ENCODE data around the gene TMEM62.
A peak's percentile ranks its signal among the peaks of the same experiment; 100 is the strongest.

TMEM62 gene

DNA sequence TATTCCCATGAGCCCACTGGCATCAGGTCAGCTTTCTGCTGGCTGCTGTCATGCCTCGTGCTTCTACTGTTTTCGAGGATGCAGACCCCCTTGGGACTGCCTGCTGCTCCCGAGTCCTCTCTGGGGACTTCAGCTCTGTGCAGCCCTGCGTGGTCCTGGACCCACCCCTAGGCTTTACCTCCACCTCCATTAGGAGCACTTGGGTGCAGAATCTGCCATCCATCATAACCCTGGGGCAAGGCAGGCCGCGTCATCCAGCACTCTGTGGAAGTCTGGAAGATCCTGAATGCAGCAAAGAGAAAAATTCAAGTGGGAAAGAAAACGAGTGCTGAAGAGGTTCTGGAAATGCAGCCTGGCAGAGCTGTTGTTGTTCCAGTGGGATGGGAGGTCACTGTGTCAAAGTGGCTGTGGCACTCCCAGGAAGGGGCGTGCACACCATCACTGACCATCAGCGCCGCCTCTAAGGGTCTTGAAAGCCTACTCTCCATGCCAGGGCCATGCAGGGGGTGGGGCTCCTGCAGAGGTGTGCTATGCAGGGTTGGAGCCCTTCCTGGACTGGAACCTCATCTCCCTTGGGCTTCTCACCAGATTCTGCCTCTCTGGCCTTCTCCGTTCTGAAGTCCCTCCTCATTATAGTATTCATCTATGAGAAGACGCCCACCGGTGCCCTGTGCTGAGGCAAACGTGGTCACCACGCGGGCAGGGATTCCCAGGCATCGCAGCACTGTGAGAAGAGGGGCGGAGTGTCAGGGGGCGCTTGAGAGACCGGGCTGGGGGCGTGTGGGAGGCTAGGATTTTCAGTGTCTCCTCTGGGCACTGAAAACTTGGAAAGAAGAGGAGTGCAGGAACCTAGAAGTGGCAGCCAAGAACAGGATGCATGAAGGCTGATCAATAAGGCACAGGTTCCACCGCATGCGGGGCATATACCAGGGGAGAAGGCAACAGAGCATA lies 74.9 kb downstream of the TMEM62 start:
- Histone ChIP-seq H3K27me3 (ENCODE audit: insufficient read depth, low read length, poor library complexity) (no peaks in the 10 kb centered on the region), H2AK5ac (ENCODE audit: low read length) (no peak overlapping the region), H2BK15ac (replicated peaks; ENCODE audit: low read depth) (no peak overlapping the region), H3K4me3 (ENCODE audit: low read length) (no peak overlapping the region), H2BK5ac (ENCODE audit: low read length) (no peak overlapping the region), H4K5ac (ENCODE audit: low read length) (no peak overlapping the region), H3K4me2 (ENCODE audit: low read length) (no peak overlapping the region), H3K9ac (ENCODE audit: low read length) (no peak overlapping the region), H2BK120ac (ENCODE audit: low read depth, low read length) (no peak overlapping the region), H3K4ac (ENCODE audit: low read depth, low read length) (no peak overlapping the region), H3K23ac (ENCODE audit: low read length) (no peak overlapping the region), H3K18ac (ENCODE audit: low read length) (no peak overlapping the region), H3K56ac (ENCODE audit: low read length) (no peak overlapping the region), H3K4me1 (ENCODE audit: control insufficient read depth, low read depth, low read length) (no peaks in the 10 kb centered on the region), H3K79me2 (ENCODE audit: control insufficient read depth, insufficient read depth, low read length) (no peaks in the 10 kb centered on the region), H3K79me1 (ENCODE audit: low read length) (no peaks in the 10 kb centered on the region), H4K8ac (ENCODE audit: low read depth, low read length) (no peak overlapping the region), H3K27ac (ENCODE audit: low read depth, low read length) (no peak overlapping the region), H3K36me3 (ENCODE audit: control insufficient read depth, insufficient read depth, low read length) (no peaks in the 10 kb centered on the region)
- no peak for DNase-seq
- no CpG with 5 or more reads among the region's 23 CpGs for WGBS (ENCODE audit: extremely low coverage, insufficient coverage, low lambda C conversion rate)

DNA sequence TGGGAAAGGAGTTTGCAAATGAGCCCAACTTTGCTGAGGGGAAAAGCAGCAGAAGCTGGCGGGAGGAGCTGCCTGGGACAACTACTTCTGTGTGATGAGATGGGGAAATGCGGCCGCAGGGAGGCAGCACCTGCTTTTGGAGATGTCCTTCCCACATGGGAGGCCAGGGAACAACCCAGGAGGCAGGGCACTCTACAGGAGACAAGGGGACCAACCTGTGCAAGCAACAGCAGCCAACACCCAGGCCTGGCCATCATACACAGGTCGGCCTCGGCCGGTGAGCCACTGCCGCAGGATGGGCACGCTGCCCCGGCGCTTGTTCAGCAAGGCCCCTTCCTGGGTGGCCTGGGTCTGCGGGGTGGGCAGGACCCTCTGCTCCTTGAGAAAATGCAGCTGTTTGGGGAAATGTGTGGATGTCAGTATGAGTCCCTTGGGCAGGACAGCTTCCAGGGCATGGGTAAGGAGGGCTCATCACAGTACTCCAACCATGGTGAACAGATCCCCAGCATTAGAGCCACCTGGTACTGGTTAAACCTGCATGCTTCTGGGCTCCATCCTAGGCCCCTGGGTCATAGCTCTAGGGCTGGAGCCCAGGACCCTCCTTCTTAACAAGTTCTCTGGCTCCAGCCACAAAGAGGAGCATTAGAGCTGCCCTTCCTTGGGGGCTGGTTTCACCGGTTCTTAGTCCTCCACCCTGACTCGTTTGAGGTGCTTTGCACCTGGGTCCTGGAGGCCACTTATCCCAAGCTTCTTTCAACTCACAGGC lies 75.9 kb downstream of the TMEM62 start:
- Histone ChIP-seq H3K23ac (ENCODE audit: low read length) (no peak overlapping the region), H4K8ac (ENCODE audit: low read depth, low read length) (no peak overlapping the region), H3K27ac (ENCODE audit: low read depth, low read length) (no peak overlapping the region), H2AK5ac (ENCODE audit: low read length) (no peak overlapping the region), H2BK120ac (ENCODE audit: low read depth, low read length) (no peak overlapping the region), H2BK15ac (replicated peaks; ENCODE audit: low read depth) (no peak overlapping the region), H3K79me2 (ENCODE audit: control insufficient read depth, insufficient read depth, low read length) (no peaks in the 10 kb centered on the region), H3K4me3 (ENCODE audit: low read length) (no peak overlapping the region), H3K9ac (ENCODE audit: low read length) (no peak overlapping the region), H3K4me1 (ENCODE audit: control insufficient read depth, low read depth, low read length) (no peaks in the 10 kb centered on the region), H3K27me3 (ENCODE audit: insufficient read depth, low read length, poor library complexity) (no peaks in the 10 kb centered on the region), H3K18ac (ENCODE audit: low read length) (no peak overlapping the region), H2BK5ac (ENCODE audit: low read length) (no peak overlapping the region), H3K56ac (ENCODE audit: low read length) (no peak overlapping the region), H3K4ac (ENCODE audit: low read depth, low read length) (no peak overlapping the region), H3K36me3 (ENCODE audit: control insufficient read depth, insufficient read depth, low read length) (no peaks in the 10 kb centered on the region), H3K4me2 (ENCODE audit: low read length) (no peak overlapping the region), H4K5ac (ENCODE audit: low read length) (no peak overlapping the region), H3K79me1 (ENCODE audit: low read length) (no peaks in the 10 kb centered on the region)
- peak; percentile 71 for DNase-seq
- WGBS (ENCODE audit: extremely low coverage, insufficient coverage, low lambda C conversion rate) = no CpG with 5 or more reads among the region's 13 CpGs

DNA sequence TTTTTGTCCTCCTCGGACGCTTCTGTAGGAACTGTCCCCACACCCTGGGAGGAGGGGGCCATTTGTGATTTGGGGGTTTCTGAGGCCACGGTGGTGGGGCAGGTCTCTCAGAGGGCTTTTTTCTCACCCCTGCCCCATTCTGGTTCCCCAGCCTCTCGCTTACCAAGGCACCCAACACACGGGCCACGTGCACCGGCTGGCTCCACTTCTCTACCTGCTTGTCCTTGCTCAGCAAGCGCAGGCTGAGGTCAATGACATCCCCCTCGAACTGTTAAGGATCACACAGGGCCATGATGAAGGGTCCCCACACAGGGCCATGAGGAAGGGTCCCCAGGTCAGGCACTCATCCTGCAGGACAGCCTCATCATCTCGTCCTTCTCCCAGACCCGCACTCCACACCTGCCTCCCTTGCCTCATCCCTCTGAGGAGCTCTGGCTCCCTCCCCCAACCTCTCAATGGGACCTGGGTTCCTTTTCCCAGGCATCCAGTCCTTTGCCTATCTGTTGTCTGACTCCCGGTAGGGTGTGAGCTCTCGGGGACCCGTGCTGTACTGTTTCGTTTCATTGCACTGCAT lies 76.9 kb downstream of the TMEM62 start:
- no peaks in the 10 kb centered on the region for H3K4me1 ChIP-seq (ENCODE audit: control insufficient read depth, low read depth, low read length)
- H3K4me3 ChIP-seq (ENCODE audit: low read length) = no peak overlapping the region
- no peak overlapping the region for H2BK120ac ChIP-seq (ENCODE audit: low read depth, low read length)
- H3K36me3 ChIP-seq (ENCODE audit: control insufficient read depth, insufficient read depth, low read length) = no peaks in the 10 kb centered on the region
- H2AK5ac ChIP-seq (ENCODE audit: low read length) = no peak overlapping the region
- H3K56ac ChIP-seq (ENCODE audit: low read length) = no peak overlapping the region
- no peaks in the 10 kb centered on the region for H3K79me2 ChIP-seq (ENCODE audit: control insufficient read depth, insufficient read depth, low read length)
- DNase-seq = no peak
- no peak overlapping the region for H3K9ac ChIP-seq (ENCODE audit: low read length)
- H3K79me1 ChIP-seq (ENCODE audit: low read length) = no peaks in the 10 kb centered on the region
- no peak overlapping the region for H4K8ac ChIP-seq (ENCODE audit: low read depth, low read length)
- no peak overlapping the region for H3K27ac ChIP-seq (ENCODE audit: low read depth, low read length)
- no peak overlapping the region for H3K4me2 ChIP-seq (ENCODE audit: low read length)
- H3K23ac ChIP-seq (ENCODE audit: low read length) = no peak overlapping the region
- no peak overlapping the region for H3K18ac ChIP-seq (ENCODE audit: low read length)
- no peak overlapping the region for H2BK15ac ChIP-seq (replicated peaks; ENCODE audit: low read depth)
- H2BK5ac ChIP-seq (ENCODE audit: low read length) = no peak overlapping the region
- H3K4ac ChIP-seq (ENCODE audit: low read depth, low read length) = no peak overlapping the region
- no peak overlapping the region for H4K5ac ChIP-seq (ENCODE audit: low read length)
- H3K27me3 ChIP-seq (ENCODE audit: insufficient read depth, low read length, poor library complexity) = no peaks in the 10 kb centered on the region
- WGBS (ENCODE audit: extremely low coverage, insufficient coverage, low lambda C conversion rate) = no CpG with 5 or more reads among the region's 15 CpGs

DNA sequence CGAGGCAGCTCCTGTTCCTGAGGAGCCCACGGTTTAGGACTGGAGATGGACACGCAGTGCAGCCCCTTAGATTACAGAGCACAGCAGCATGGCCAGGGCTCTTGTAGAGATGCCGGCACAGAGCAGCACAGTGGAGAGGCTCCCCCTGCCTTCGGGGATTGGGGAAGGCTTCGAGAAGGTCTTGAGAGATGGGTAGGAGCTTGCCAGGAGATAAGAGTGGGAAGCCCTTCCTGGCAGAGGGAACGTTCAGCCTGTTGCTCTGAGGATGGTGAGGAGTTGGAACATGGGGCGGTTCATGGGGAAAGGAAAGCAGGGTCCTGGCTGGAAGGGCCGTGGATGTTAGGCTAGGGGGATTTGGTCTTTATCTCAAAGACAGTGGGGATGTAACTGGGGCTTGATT lies 77.4 kb downstream of the TMEM62 start:
- Histone ChIP-seq H2BK5ac (ENCODE audit: low read length) (no peak overlapping the region), H3K18ac (ENCODE audit: low read length) (no peak overlapping the region), H3K4me2 (ENCODE audit: low read length) (no peak overlapping the region), H4K5ac (ENCODE audit: low read length) (no peak overlapping the region), H3K4me3 (ENCODE audit: low read length) (no peak overlapping the region), H4K8ac (ENCODE audit: low read depth, low read length) (no peak overlapping the region), H2BK120ac (ENCODE audit: low read depth, low read length) (no peak overlapping the region), H3K27me3 (ENCODE audit: insufficient read depth, low read length, poor library complexity) (no peaks in the 10 kb centered on the region), H3K36me3 (ENCODE audit: control insufficient read depth, insufficient read depth, low read length) (no peaks in the 10 kb centered on the region), H3K23ac (ENCODE audit: low read length) (no peak overlapping the region), H2AK5ac (ENCODE audit: low read length) (no peak overlapping the region), H3K27ac (ENCODE audit: low read depth, low read length) (no peak overlapping the region), H3K56ac (ENCODE audit: low read length) (no peak overlapping the region), H3K4me1 (ENCODE audit: control insufficient read depth, low read depth, low read length) (no peaks in the 10 kb centered on the region), H3K4ac (ENCODE audit: low read depth, low read length) (no peak overlapping the region), H3K79me1 (ENCODE audit: low read length) (no peaks in the 10 kb centered on the region), H2BK15ac (replicated peaks; ENCODE audit: low read depth) (no peak overlapping the region), H3K79me2 (ENCODE audit: control insufficient read depth, insufficient read depth, low read length) (no peaks in the 10 kb centered on the region), H3K9ac (ENCODE audit: low read length) (no peak overlapping the region)
- DNase-seq = no peak
- no CpG with 5 or more reads among the region's 9 CpGs for WGBS (ENCODE audit: extremely low coverage, insufficient coverage, low lambda C conversion rate)

DNA sequence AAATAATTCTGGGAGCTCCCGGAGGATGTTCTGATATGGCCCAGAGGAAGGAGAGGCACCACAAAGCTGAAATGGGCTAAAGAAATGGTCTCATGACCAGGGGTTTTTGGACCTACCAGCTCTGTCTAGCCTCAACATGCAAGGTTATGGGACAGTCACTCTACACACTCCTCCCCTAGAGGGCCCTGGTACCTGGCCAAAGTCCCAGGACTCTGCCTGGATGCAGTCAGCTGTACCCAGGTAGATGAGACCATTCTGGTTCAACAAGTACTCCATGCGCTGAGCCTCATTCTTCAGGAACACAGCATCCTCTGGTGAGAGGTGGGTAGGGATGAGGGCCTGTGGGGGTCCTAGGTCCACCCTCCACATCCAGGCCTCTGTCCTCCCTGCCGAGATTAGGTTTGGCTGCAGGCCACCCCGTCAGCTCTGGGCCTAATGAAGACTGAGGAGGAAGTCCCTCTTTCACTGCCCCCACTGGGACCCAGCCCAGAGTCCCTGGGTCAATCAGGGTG lies 77.9 kb downstream of the TMEM62 start:
- no peak for DNase-seq
- Histone ChIP-seq H3K4ac (ENCODE audit: low read depth, low read length) (no peak overlapping the region), H4K8ac (ENCODE audit: low read depth, low read length) (no peak overlapping the region), H2BK120ac (ENCODE audit: low read depth, low read length) (no peak overlapping the region), H3K56ac (ENCODE audit: low read length) (no peak overlapping the region), H3K79me2 (ENCODE audit: control insufficient read depth, insufficient read depth, low read length) (no peaks in the 10 kb centered on the region), H3K4me3 (ENCODE audit: low read length) (no peak overlapping the region), H3K23ac (ENCODE audit: low read length) (no peak overlapping the region), H3K79me1 (ENCODE audit: low read length) (no peaks in the 10 kb centered on the region), H2AK5ac (ENCODE audit: low read length) (no peak overlapping the region), H3K9ac (ENCODE audit: low read length) (no peak overlapping the region), H4K5ac (ENCODE audit: low read length) (no peak overlapping the region), H3K18ac (ENCODE audit: low read length) (no peak overlapping the region), H3K4me1 (ENCODE audit: control insufficient read depth, low read depth, low read length) (no peaks in the 10 kb centered on the region), H2BK5ac (ENCODE audit: low read length) (no peak overlapping the region), H3K4me2 (ENCODE audit: low read length) (no peak overlapping the region), H3K27ac (ENCODE audit: low read depth, low read length) (no peak overlapping the region), H3K36me3 (ENCODE audit: control insufficient read depth, insufficient read depth, low read length) (no peaks in the 10 kb centered on the region), H3K27me3 (ENCODE audit: insufficient read depth, low read length, poor library complexity) (no peaks in the 10 kb centered on the region), H2BK15ac (replicated peaks; ENCODE audit: low read depth) (no peak overlapping the region)
- WGBS (ENCODE audit: extremely low coverage, insufficient coverage, low lambda C conversion rate) = no CpG with 5 or more reads among the region's 4 CpGs

Measured in mesendoderm (in vitro differentiated cells).